Hepatocyte (in vitro differentiated cells): Measurements from ENCODE around the gene ANKDD1B. TPM values are rescaled to one million over a fixed set of nuclear protein-coding genes. Genes with fewer than 3 reads are reported as not detected.

ENCODE experiments used
- DNase-seq: peaks from one replicate; pipeline ENCODE4 v3.0.0-alpha.2; 2016; ENCODE audit warnings: low spot score
- H2AFZ ChIP-seq: fragments of 200-600 bp; sonication (generic); 2 replicates; pipeline ENCODE4 v1.6.0; 2016; ENCODE audit warnings: antibody characterized with exemption, mild to moderate bottlenecking
- H3K27ac ChIP-seq: fragments of 200-600 bp; sonication (generic); 2 replicates; pipeline ENCODE4 v1.5.1; 2016; ENCODE audit warnings: mild to moderate bottlenecking
- H3K27me3 ChIP-seq: fragments of 200-600 bp; sonication (generic); 2 replicates; pipeline ENCODE4 v1.6.1; 2016
- H3K36me3 ChIP-seq: fragments of 200-600 bp; sonication (generic); replicated peaks from 2 replicates; pipeline ENCODE4 v1.5.1; 2016; ENCODE audit warnings: low read depth; ENCODE audit not compliant: insufficient read depth
- H3K4me1 ChIP-seq: fragments of 200-600 bp; sonication (generic); 2 replicates; pipeline ENCODE4 v1.5.1; 2016; ENCODE audit warnings: mild to moderate bottlenecking, moderate library complexity; ENCODE audit not compliant: insufficient read depth
- H3K4me2 ChIP-seq: fragments of 200-600 bp; sonication (generic); 2 replicates; pipeline ENCODE4 v1.6.0; 2016
- H3K4me3 ChIP-seq: fragments of 200-600 bp; sonication (generic); 2 replicates; pipeline ENCODE4 v1.5.1; 2016; ENCODE audit warnings: mild to moderate bottlenecking
- H3K79me2 ChIP-seq: fragments of 200-600 bp; sonication (generic); 2 replicates; pipeline ENCODE4 v1.6.0; 2017; ENCODE audit warnings: mild to moderate bottlenecking
- H3K9me2 ChIP-seq: fragments of 200-600 bp; sonication (generic); replicated peaks from 2 replicates; pipeline ENCODE4 v1.6.0; 2017; ENCODE audit warnings: mild to moderate bottlenecking; ENCODE audit not compliant: insufficient read depth
- H3K9me3 ChIP-seq: fragments of 200-600 bp; sonication (generic); 2 replicates; pipeline ENCODE4 v1.5.1; 2016; ENCODE audit warnings: low read depth, mild to moderate bottlenecking
- H4K20me1 ChIP-seq: fragments of 200-600 bp; sonication (generic); 2 replicates; pipeline ENCODE4 v1.6.0; 2016; ENCODE audit warnings: mild to moderate bottlenecking; ENCODE audit not compliant: insufficient read depth, poor library complexity, severe bottlenecking
- EZH2 ChIP-seq: fragments of 200-600 bp; sonication (generic); IDR thresholded peaks from 2 replicates; pipeline ENCODE4 v1.6.1; 2016; ENCODE audit warnings: antibody characterized with exemption, mild to moderate bottlenecking, borderline replicate concordance
- EZH2phosphoT487 ChIP-seq: fragments of 200-600 bp; sonication (generic); IDR thresholded peaks from one replicate; pipeline ENCODE4 v1.6.1; 2018; ENCODE audit warnings: antibody characterized with exemption, mild to moderate bottlenecking, low read depth, moderate library complexity; ENCODE audit not compliant: unreplicated experiment, severe bottlenecking
- WGBS: methylation state at CpG from one replicate; pipeline ENCODE4 v1.1.6; 2016; ENCODE audit warnings: low lambda C conversion rate; ENCODE audit errors: missing lambda C conversion rate; 5-methylcytosine and 5-hydroxymethylcytosine counted together
- polyA plus RNA-seq: library from polyadenylated mRNA; unstranded; fragments of >200 nt; fragmentation: Nextera tagmentation; extraction: Ambion mirVana; gene quantifications from 2 replicates; pipeline ENCODE4 v1.2.1, GENCODE V29; 2016
- total RNA-seq: library from RNA; depleted of rRNA; stranded (reverse); fragments of >200 nt; gene quantifications from 2 replicates; pipeline ENCODE4 v1.2.3, GENCODE V29; 2014
- TF ChIP-seq, protein P1 (sequence below): fragments of 200-600 bp; sonication (generic); IDR thresholded peaks from 2 replicates; pipeline ENCODE4 v1.5.1; 2016; ENCODE audit warnings: antibody characterized with exemption, mild to moderate bottlenecking; ENCODE audit not compliant: poor library complexity

ANKDD1B gene
- total and polyA plus RNA-seq, 2 experiments from 2014 or later, result 0.71 to 4.7 TPM

DNA sequence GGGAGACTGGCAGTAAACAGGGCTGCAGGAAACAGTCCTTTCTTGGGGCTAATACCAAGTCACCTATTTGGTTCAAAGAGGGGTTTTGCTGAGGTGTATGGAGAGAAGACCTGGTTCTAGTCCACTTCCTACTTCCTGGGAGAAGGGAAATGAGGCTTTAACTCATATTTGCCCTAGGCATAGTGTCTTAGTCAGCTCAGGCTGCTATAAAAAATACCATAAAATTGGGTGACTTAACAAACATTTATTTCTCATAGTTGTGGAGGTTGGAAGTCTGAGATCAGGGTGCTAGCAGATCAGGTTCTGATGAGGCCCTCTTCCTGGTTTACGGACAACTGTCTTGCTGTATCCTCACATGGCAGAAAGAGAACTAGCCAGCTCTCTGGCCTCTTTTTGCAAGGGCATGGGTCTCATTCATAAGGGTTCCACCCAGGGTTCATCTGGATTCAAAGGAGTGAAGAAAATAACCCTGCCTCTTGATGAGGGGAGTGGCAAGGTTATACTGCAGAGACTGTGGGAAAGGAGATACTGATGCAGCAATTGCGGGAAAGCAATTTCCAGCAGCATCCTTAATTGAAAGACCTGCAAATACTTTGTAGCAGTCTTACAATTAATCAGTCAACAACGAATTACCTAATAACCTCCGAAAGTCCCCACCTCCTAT lies 40.5 kb downstream of the ANKDD1B start:
- no peaks in the 10 kb centered on the region for H3K79me2 ChIP-seq
- no peak overlapping the region for H3K4me2 ChIP-seq
- TF ChIP-seq EZH2, result no peak
- TF ChIP-seq, protein P1, sequence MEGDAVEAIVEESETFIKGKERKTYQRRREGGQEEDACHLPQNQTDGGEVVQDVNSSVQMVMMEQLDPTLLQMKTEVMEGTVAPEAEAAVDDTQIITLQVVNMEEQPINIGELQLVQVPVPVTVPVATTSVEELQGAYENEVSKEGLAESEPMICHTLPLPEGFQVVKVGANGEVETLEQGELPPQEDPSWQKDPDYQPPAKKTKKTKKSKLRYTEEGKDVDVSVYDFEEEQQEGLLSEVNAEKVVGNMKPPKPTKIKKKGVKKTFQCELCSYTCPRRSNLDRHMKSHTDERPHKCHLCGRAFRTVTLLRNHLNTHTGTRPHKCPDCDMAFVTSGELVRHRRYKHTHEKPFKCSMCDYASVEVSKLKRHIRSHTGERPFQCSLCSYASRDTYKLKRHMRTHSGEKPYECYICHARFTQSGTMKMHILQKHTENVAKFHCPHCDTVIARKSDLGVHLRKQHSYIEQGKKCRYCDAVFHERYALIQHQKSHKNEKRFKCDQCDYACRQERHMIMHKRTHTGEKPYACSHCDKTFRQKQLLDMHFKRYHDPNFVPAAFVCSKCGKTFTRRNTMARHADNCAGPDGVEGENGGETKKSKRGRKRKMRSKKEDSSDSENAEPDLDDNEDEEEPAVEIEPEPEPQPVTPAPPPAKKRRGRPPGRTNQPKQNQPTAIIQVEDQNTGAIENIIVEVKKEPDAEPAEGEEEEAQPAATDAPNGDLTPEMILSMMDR, result no peak
- no peak for TF ChIP-seq EZH2phosphoT487
- H3K9me2 ChIP-seq, result no peaks in the 10 kb centered on the region
- H2AFZ ChIP-seq, result no peak overlapping the region
- H3K4me3 ChIP-seq, result no peak overlapping the region
- H3K27ac ChIP-seq, result no peak overlapping the region
- H3K9me3 ChIP-seq, result no peaks in the 10 kb centered on the region
- no peaks in the 10 kb centered on the region for H4K20me1 ChIP-seq
- H3K27me3 ChIP-seq, result no peaks in the 10 kb centered on the region
- no peaks in the 10 kb centered on the region for H3K36me3 ChIP-seq
- no peak for DNase-seq
- WGBS, result 94% methylated on average over 4 of the region's 4 CpGs
- peaks cover under 1% of the 10 kb centered on the region for H3K4me1 ChIP-seq

DNA sequence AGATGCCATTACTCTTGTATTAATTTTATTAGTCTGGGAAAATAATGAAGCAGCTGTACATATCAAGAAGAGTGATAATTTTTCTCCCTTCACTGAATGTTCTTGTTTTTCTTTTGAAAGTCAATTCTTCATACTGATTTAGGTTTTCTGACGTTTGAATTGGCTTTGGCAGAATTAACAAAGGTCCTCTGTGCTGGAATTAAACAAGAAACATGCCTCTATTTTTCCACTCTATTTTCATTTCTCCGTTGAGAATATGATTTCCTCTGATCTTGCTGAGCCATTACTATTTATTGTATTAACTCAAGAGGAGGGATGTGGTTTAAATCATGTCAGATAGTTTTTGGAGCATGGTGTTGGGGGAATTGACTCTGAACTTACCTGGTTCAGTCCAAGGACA lies 42.3 kb downstream of the ANKDD1B start:
- no peaks in the 10 kb centered on the region for H3K36me3 ChIP-seq
- 76% methylated on average over 2 of the region's 2 CpGs for WGBS
- H3K27ac ChIP-seq, result no peak overlapping the region
- H3K9me2 ChIP-seq, result no peaks in the 10 kb centered on the region
- no peaks in the 10 kb centered on the region for H3K79me2 ChIP-seq
- no peak overlapping the region for H2AFZ ChIP-seq
- TF ChIP-seq EZH2phosphoT487 (no peak), EZH2 (no peak)
- TF ChIP-seq, protein P1, result no peak
- no peak overlapping the region for H3K4me3 ChIP-seq
- no peaks in the 10 kb centered on the region for H3K9me3 ChIP-seq
- peaks cover 4% of the 10 kb centered on the region for H3K4me1 ChIP-seq
- H3K27me3 ChIP-seq, result no peaks in the 10 kb centered on the region
- no peak overlapping the region for H3K4me2 ChIP-seq
- no peaks in the 10 kb centered on the region for H4K20me1 ChIP-seq
- DNase-seq, result no peak

DNA sequence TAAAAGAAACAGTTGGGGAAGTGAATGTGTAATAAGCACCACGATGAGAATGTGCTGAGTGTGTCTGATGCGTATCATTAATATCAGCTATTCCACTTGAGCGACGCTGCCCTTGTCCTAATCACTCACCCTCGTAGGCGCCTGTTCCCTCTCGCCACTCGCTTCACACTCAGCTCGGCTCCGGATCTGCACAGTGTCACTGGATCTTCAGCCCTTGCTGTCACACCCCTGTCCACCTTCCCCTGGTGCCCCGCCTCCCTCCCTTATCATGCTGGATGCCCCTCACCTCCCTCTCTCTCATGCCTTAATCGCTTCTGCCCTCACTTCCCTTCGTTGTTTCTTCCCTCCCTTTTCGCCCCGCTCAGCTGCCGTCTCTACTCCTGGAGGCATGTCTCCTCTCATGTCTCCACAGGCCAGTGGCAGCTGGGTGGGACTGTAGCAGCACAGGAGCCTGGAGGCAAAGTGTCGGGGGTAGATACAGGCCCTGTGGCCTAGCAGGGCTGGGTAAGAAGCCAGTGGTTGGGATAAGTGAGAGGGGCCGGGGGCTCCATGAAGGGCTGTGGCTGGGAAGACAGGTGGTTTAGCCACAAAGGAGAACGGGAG lies 43.5 kb downstream of the ANKDD1B start:
- H4K20me1 ChIP-seq, result no peaks in the 10 kb centered on the region
- H3K27ac ChIP-seq, result no peak overlapping the region
- no peaks in the 10 kb centered on the region for H3K79me2 ChIP-seq
- 73% methylated on average over 19 of the region's 19 CpGs for WGBS
- no peaks in the 10 kb centered on the region for H3K36me3 ChIP-seq
- no peak overlapping the region for H3K4me3 ChIP-seq
- no peaks in the 10 kb centered on the region for H3K27me3 ChIP-seq
- TF ChIP-seq, protein P1, result no peak
- no peak overlapping the region for H3K4me2 ChIP-seq
- DNase-seq, result no peak
- no peaks in the 10 kb centered on the region for H3K9me3 ChIP-seq
- no peak overlapping the region for H2AFZ ChIP-seq
- H3K4me1 ChIP-seq, result peaks cover 4% of the 10 kb centered on the region
- H3K9me2 ChIP-seq, result no peaks in the 10 kb centered on the region
